Neural crest cell (in vitro differentiated cells): Measurements from ENCODE around the gene PACS1. TPM values are rescaled to one million over a fixed set of nuclear protein-coding genes. Genes with fewer than 3 reads are reported as not detected.
"Not testable (repeated sequence)": the region's sequence is repeated elsewhere in the genome, so short reads cannot be mapped to it uniquely, and the experiment has no call there.

Experiments
- DNase-seq: peaks from one replicate; pipeline ENCODE4 v3.0.0; 2021; ENCODE audit warnings: low read depth, mixed read lengths, low spot score
- H3K27ac Mint-ChIP-seq: one replicate; pipeline ENCODE4 v1.8.0; 2021; ENCODE audit warnings: mild to moderate bottlenecking, mixed read lengths; ENCODE audit not compliant: unreplicated experiment
- H3K27me3 Mint-ChIP-seq: 2 replicates; pipeline ENCODE4 v1.8.0; 2021; ENCODE audit warnings: low read depth, mild to moderate bottlenecking, mixed read lengths
- H3K36me3 Mint-ChIP-seq: 2 replicates; pipeline ENCODE4 v1.8.0; 2021; ENCODE audit warnings: low read depth, mild to moderate bottlenecking, mixed read lengths
- H3K4me1 Mint-ChIP-seq: 2 replicates; pipeline ENCODE4 v1.8.0; 2021; ENCODE audit warnings: mixed read lengths
- H3K4me3 Mint-ChIP-seq: one replicate; pipeline ENCODE4 v1.8.0; 2021; ENCODE audit warnings: mild to moderate bottlenecking, mixed read lengths
- H3K9me3 Mint-ChIP-seq: 2 replicates; pipeline ENCODE4 v1.8.0; 2021; ENCODE audit warnings: mixed read lengths
- total RNA-seq: library from RNA; stranded (reverse); gene quantifications from 2 replicates; pipeline ENCODE4 v1.2.1, GENCODE V29; 2021
- TF ChIP-seq, protein P1 (sequence below): fragments of 200-600 bp; sonication (generic); conservative IDR thresholded peaks from 2 replicates; pipeline ENCODE4 v1.5.0; 2021; ENCODE audit warnings: antibody characterized with exemption, mild to moderate bottlenecking

Gene PACS1
- total RNA-seq, 1 donor from 2014 or later = 54.3 TPM

DNA sequence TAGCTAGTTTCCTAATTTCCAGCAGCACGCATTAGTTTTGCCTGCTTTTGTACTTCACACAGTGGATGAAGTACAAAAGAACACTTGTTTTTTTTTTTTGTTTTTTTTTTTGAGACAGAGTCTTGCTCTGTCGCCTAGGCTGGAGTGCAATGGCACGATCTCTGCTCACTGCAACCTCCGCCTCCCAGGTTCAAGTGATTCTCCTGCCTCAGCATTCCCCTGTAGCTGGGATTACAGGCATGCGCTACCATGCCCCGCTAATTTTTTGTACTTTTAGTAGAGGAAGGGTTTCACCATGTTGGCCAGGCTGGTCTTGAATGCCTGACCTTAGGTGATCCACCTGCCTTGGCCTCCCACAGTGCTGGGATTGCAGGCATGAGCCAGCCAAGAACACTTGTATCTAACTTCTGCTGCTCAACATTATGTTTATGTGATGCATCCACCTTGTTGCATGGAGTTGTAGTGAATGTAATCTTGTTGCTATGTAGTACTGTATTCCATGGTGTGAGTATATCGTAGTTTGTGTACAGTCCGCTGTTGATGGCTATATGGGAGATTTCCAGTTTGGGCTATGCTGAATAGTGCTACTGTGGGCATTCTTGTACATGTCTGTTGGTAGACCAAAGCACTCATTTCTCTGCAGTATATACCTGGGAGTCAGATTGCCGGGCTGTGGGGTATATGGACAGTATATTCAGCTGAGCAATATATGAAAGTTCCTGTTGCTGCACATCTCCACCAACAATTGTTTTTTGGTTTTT is 17.3 kb downstream of the PACS1 start:
- TF ChIP-seq, protein P1, sequence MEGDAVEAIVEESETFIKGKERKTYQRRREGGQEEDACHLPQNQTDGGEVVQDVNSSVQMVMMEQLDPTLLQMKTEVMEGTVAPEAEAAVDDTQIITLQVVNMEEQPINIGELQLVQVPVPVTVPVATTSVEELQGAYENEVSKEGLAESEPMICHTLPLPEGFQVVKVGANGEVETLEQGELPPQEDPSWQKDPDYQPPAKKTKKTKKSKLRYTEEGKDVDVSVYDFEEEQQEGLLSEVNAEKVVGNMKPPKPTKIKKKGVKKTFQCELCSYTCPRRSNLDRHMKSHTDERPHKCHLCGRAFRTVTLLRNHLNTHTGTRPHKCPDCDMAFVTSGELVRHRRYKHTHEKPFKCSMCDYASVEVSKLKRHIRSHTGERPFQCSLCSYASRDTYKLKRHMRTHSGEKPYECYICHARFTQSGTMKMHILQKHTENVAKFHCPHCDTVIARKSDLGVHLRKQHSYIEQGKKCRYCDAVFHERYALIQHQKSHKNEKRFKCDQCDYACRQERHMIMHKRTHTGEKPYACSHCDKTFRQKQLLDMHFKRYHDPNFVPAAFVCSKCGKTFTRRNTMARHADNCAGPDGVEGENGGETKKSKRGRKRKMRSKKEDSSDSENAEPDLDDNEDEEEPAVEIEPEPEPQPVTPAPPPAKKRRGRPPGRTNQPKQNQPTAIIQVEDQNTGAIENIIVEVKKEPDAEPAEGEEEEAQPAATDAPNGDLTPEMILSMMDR = no peak
- no peaks in the 10 kb centered on the region for H3K9me3 Mint-ChIP-seq
- H3K36me3 Mint-ChIP-seq = no peaks in the 10 kb centered on the region
- H3K27me3 Mint-ChIP-seq = no peaks in the 10 kb centered on the region
- H3K27ac Mint-ChIP-seq = no peak overlapping the region
- peaks cover 17% of the 10 kb centered on the region for H3K4me1 Mint-ChIP-seq
- DNase-seq = no peak
- H3K4me3 Mint-ChIP-seq = no peak overlapping the region

DNA sequence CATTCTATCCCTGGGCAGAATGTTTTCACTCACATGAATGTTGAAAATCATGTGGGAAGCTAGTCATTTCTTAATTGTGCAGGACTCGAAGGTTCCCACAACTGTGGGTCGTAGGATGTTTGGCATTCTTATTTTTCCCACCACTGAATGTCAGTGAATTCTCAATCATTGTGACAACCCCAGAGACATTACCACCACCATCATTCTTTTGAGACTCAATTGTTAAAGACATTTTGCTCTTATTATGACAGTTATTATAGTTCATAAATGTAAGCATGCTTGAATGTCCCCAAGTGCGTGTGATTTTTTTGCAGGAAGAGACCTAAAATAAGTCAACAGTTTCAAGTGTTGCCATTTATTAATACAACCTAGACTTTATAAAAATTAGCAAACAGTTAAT is 19.0 kb downstream of the PACS1 start:
- no peak for DNase-seq
- TF ChIP-seq, protein P1 = no peak
- Mint-ChIP-seq H3K27ac (no peak overlapping the region), H3K4me3 (no peak overlapping the region), H3K9me3 (no peaks in the 10 kb centered on the region), H3K36me3 (no peaks in the 10 kb centered on the region), H3K4me1 (peaks cover 13% of the 10 kb centered on the region), H3K27me3 (no peaks in the 10 kb centered on the region)

DNA sequence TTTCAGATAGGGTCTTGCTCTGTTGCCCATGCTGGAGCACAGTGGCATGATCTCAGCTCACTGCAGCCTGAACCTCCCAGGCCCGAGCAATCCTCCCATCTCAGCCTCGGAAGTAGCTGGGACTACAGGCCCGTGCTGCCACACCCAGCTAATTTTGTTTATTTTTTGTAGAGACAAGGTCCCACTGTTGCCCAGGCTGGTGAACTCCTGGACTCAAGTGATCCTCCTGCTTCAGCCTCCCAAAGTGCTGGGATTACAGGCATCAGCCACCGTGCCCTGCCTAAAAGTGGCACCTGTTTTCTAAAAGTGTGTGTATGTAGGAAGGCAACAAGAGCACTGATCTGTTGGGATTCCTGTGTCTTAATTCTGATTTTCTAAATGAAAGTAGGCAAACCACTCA is 20.2 kb downstream of the PACS1 start:
- TF ChIP-seq, protein P1 = no peak
- H3K4me1 Mint-ChIP-seq = peaks cover 11% of the 10 kb centered on the region
- DNase-seq = no peak
- H3K36me3 Mint-ChIP-seq = no peaks in the 10 kb centered on the region
- H3K27me3 Mint-ChIP-seq = no peaks in the 10 kb centered on the region
- H3K9me3 Mint-ChIP-seq = no peaks in the 10 kb centered on the region
- H3K27ac Mint-ChIP-seq = no peak overlapping the region
- H3K4me3 Mint-ChIP-seq = no peak overlapping the region

DNA sequence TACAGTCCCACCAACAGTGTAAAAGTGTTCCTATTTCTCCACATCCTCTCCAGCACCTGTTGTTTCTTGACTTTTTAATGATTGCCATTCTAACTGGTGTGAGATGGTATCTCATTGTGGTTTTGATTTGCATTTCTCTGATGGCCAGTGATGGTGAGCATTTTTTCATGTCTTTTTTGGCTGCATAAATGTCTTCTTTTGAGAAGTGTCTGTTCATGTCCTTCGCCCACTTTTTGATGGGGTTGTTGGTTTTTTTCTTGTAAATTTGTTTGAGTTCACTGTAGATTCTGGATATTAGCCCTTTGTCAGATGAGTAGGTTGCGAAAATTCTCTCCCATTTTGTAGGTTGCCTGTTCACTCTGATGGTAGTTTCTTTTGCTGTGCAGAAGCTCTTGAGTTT is 22.1 kb downstream of the PACS1 start:
- H3K27ac Mint-ChIP-seq, H3K36me3 Mint-ChIP-seq, DNase-seq, H3K27me3 Mint-ChIP-seq, H3K9me3 Mint-ChIP-seq, H3K4me1 Mint-ChIP-seq, H3K4me3 Mint-ChIP-seq: not testable (repeated sequence)

DNA sequence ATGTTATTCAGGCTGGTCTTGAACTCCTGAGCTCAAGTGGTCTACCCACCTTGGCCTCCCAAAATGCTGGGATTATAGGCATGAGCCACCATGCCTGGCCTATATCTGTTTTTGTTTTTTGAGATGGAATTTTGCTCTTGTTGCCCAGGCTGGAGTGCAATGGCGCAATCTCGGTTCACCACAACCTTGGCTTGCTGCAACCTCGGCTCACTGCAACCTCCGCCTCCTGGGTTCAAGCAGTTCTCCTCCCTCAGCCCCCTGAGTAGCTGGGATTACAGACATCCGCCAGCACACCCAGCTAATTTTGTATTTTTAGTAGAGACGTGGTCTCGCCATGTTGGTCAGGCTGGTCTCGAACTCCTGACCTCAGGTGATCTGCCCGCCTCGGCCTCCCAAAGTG is 29.7 kb downstream of the PACS1 start:
- not testable (repeated sequence) for H3K27ac Mint-ChIP-seq, H3K36me3 Mint-ChIP-seq, H3K4me1 Mint-ChIP-seq

DNA sequence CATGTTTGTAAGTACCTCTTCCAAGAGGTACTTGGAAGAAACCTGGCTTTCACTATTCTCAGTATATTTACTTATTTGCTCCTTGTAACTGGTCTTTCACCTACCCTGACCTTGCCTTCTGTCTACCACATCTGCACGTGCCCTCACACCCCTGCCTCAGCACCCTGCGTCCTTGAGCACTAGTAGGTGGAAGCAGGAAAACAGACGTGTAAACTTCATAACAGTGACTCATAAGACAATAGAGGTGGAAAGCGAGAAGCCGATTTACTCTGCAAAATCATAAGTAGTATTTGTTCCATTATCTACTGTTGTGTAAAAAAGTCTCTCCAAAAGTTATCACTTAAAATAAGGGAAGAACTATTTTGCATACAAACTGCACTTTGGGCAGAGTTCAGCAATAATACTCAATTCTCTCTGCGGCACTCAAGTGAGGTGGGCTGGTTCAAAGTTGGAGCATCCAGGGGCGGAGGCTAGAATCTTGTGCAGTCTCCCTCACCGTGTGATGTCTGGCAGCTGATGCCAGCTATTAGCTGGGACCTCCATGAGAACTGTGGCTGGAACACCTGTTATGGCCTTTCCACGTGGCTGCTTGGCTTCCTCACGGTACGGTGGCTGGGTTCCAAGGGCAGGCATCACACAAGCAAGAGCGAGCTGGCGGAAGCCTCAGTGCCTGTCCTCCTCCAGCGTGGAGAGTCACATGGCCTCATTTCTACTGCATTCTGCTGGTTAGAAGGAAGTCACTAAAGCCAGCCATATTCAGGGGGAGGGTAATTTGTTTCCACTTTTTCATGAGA is 30.4 kb downstream of the PACS1 start:
- no peaks in the 10 kb centered on the region for H3K27me3 Mint-ChIP-seq
- no peak overlapping the region for H3K27ac Mint-ChIP-seq
- TF ChIP-seq, protein P1 = no peak
- no peak for DNase-seq
- no peaks in the 10 kb centered on the region for H3K4me1 Mint-ChIP-seq
- H3K4me3 Mint-ChIP-seq = no peak overlapping the region
- no peaks in the 10 kb centered on the region for H3K9me3 Mint-ChIP-seq
- no peaks in the 10 kb centered on the region for H3K36me3 Mint-ChIP-seq

More for the DNA sequence above, 29.7 kb downstream of the PACS1 start:
- H3K9me3 Mint-ChIP-seq, DNase-seq, H3K4me3 Mint-ChIP-seq, H3K27me3 Mint-ChIP-seq: not testable (repeated sequence)
